OCI-LY3 (cell line): ENCODE data around the gene RNU1-1.
"Not testable (repeated sequence)": the region's sequence is repeated elsewhere in the genome, so short reads cannot be mapped to it uniquely, and the experiment has no call there.

Experiments used
- H2AFZ ChIP-seq: fragments of 200-600, 300-600 bp; shearing (Covaris generic); 2 replicates; pipeline ENCODE4 v1.6.0; 2014; ENCODE audit warnings: antibody characterized with exemption, low read depth, low read length
- H3K27ac ChIP-seq: fragments of 200-600, 300-600 bp; sonication (generic); 2 replicates; pipeline ENCODE4 v1.5.1; 2014; ENCODE audit warnings: mild to moderate bottlenecking, low read length, moderate library complexity, mixed read lengths
- H3K27me3 ChIP-seq: fragments of 200-600, 300-600 bp; sonication (generic); 2 replicates; pipeline ENCODE4 v1.6.1; 2014; ENCODE audit warnings: low read depth, low read length, mixed read lengths
- H3K36me3 ChIP-seq: fragments of 200-600, 300-600 bp; sonication (generic); replicated peaks from 2 replicates; pipeline ENCODE3; 2014; ENCODE audit warnings: low read depth, low read length, mixed read lengths
- H3K4me1 ChIP-seq: fragments of 300-600, 200-600 bp; sonication (generic); 2 replicates; pipeline ENCODE4 v1.6.1; 2014; ENCODE audit warnings: low read length, mixed read lengths
- H3K4me2 ChIP-seq: fragments of 200-600, 300-600 bp; sonication (generic); 2 replicates; pipeline ENCODE4 v1.6.1; 2014; ENCODE audit warnings: low read length, mixed read lengths
- H3K4me3 ChIP-seq: fragments of 300-600, 200-600 bp; sonication (generic); 2 replicates; pipeline ENCODE4 v1.5.1; 2014; ENCODE audit warnings: antibody characterized with exemption, mild to moderate bottlenecking, low read length, moderate library complexity
- H3K79me2 ChIP-seq: fragments of 300-600, 200-600 bp; shearing (Covaris generic); 2 replicates; pipeline ENCODE4 v1.6.1; 2014; ENCODE audit warnings: mild to moderate bottlenecking, low read length, mixed read lengths
- H3K9ac ChIP-seq: fragments of 300-600, 200-600 bp; shearing (Covaris generic); 2 replicates; pipeline ENCODE4 v1.6.0; 2014; ENCODE audit warnings: mild to moderate bottlenecking, low read length, moderate library complexity
- H3K9me3 ChIP-seq: fragments of 200-600, 300-600 bp; shearing (Covaris generic); 2 replicates; pipeline ENCODE4 v1.6.1; 2014; ENCODE audit warnings: low read length, mixed read lengths; ENCODE audit not compliant: insufficient read depth
- H4K20me1 ChIP-seq: fragments of 200-600, 300-600 bp; sonication (generic); 2 replicates; pipeline ENCODE4 v1.6.1; 2016; ENCODE audit warnings: low read length, mixed read lengths; ENCODE audit not compliant: insufficient read depth

RNU1-1 gene

DNA sequence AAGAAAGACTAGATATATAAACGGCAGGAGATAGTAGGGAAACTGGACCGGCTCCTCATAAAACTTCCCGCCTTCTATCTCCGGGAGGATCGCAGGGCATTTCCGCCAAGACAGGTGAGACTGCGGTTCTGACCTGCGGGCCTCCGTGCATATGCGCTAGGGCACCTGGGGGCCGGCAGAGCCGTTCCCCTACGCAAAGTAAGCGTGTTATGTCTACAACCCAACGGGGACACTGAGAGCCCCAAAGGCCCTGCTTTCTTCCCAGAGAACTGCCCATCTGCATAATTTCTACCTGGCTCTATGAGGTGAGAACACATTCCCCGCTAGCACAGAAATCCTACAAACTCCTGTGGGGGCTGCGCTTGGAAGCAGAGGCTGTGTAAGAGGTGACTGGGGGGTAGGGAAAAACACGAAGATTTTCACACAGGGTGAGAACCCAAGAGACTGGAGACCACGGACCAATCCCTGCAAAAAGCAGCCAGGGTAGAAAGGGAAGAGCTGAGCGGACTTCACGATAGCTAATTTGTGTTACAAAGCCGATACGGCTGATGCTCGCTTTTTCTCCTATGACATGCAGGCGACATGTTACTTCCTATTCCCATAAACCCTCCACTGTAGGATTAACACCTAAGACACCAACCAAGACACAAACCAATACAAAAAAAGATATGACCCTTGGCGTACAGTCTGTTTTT is 526 bp downstream of the RNU1-1 start:
- not testable (repeated sequence) for H2AFZ ChIP-seq, H3K27me3 ChIP-seq, H3K4me1 ChIP-seq, H4K20me1 ChIP-seq, H3K79me2 ChIP-seq, H3K36me3 ChIP-seq, H3K9ac ChIP-seq, H3K9me3 ChIP-seq
- 0 out of 2 replicates have a peak overlapping the region, but pooled peaks have one; percentile 40 for H3K4me3 ChIP-seq
- H3K4me2 ChIP-seq, result peak overlapping the region; percentile 31
- H3K27ac ChIP-seq, result peak overlapping the region; percentile 37; the same call in 1 of the 2 replicates

DNA sequence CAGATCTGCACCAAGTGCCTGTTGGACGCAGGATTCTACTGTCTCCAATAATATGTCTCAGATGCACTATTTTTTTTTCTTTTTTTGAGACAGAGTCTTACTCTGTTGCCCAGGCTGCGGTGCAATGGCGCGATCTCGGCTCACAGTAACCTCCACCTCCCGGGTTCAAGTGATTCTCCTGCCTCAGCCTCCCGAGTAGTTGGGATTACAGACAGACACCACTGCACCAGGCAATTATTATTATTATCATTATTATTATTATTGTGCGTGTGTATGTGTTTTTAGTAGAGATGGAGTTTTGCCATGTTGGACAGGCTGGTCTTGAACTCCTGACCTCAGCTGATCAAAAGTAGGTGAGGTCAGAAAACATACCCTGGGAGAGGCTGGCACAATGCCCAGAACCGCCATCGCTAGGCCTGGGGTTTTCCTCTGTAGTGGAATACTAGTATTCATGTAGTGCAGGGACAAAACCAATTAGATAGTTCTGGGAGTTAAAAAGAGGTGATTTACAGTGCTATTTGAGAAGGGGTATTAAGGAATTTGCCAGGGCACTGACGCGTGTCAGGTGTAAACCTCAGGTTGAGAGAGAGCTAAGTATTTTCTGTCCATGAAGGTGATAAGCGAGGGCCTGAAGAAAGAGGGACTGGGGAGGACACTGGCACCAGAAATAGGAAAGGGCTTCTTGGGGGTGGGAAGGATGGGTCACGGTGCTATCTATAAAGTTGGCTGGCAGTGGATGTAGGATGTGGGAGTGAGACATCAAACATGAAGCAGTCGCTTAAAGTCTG is 1.3 kb downstream of the RNU1-1 start:
- H3K79me2 ChIP-seq, H3K27ac ChIP-seq, H3K4me1 ChIP-seq, H3K4me3 ChIP-seq, H3K9ac ChIP-seq, H3K27me3 ChIP-seq, H3K36me3 ChIP-seq, H3K9me3 ChIP-seq, H2AFZ ChIP-seq, H4K20me1 ChIP-seq: not testable (repeated sequence)
- peak overlapping the region; percentile 31 for H3K4me2 ChIP-seq

DNA sequence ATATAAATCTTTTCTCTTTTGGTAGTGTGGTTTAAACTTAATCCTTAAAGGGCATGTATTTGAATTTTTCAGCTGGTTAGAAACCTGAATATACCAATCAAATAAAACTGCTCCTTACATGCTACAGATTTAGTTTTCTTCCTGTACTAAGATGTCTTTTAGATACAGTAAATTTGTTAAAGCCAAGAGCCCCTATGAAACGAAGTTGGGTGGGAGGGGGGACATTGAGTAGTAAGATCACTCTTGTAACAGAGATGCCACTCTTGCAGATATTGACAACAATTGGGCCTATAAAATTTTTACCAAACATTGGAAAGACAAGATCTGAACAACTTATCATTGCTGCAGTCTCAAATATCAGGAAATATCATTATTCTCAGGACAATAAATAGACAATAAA is 2.2 kb downstream of the RNU1-1 start:
- H4K20me1 ChIP-seq, H3K27ac ChIP-seq, H3K36me3 ChIP-seq, H3K4me2 ChIP-seq, H3K4me3 ChIP-seq, H3K4me1 ChIP-seq, H3K9me3 ChIP-seq, H3K9ac ChIP-seq, H2AFZ ChIP-seq, H3K79me2 ChIP-seq, H3K27me3 ChIP-seq: not testable (repeated sequence)

- H2AFZ ChIP-seq, H3K9ac ChIP-seq, H4K20me1 ChIP-seq, H3K4me2 ChIP-seq, H3K36me3 ChIP-seq, H3K4me1 ChIP-seq, H3K4me3 ChIP-seq, H3K27me3 ChIP-seq, H3K9me3 ChIP-seq, H3K27ac ChIP-seq, H3K79me2 ChIP-seq: not testable (repeated sequence)
Measured at GRCh38 chr1:16508861-16509445, 5.1 kb downstream of the RNU1-1 start.

GRCh38 chr1:16506364-16507136 is 7.5 kb downstream of the RNU1-1 start:
- H3K79me2 ChIP-seq, H2AFZ ChIP-seq, H3K4me2 ChIP-seq, H3K9ac ChIP-seq, H3K36me3 ChIP-seq, H3K4me3 ChIP-seq, H3K9me3 ChIP-seq, H3K27ac ChIP-seq, H4K20me1 ChIP-seq, H3K4me1 ChIP-seq, H3K27me3 ChIP-seq: not testable (repeated sequence)

- H3K27ac ChIP-seq, H3K4me3 ChIP-seq, H3K27me3 ChIP-seq, H3K79me2 ChIP-seq, H3K9ac ChIP-seq, H3K4me2 ChIP-seq, H3K36me3 ChIP-seq, H4K20me1 ChIP-seq, H3K9me3 ChIP-seq, H2AFZ ChIP-seq, H3K4me1 ChIP-seq: not testable (repeated sequence)
Measured at GRCh38 chr1:16505870-16506269, 8.2 kb downstream of the RNU1-1 start.
